Prostate gland (tissue), 2 donors: ENCODE results near the gene ELK3. TPM values are rescaled to one million over a fixed set of nuclear protein-coding genes. Genes with fewer than 3 reads are reported as not detected.

ENCODE experiments used
- DNase-seq: peaks from one replicate; pipeline ENCODE4 v3.0.0-alpha.2; 2019; ENCODE audit warnings: low spot score
- H3K27ac ChIP-seq, 2 donors: fragments of 200-600 bp; sonication (generic); 2 replicates each; pipeline ENCODE4 v1.5.1; 2017 to 2019
- H3K27me3 ChIP-seq: fragments of 200-600 bp; sonication (generic); replicated peaks from 2 replicates; pipeline ENCODE4 v1.5.1; 2019; ENCODE audit not compliant: insufficient read depth
- H3K36me3 ChIP-seq, 2 donors: fragments of 200-600 bp; sonication (generic); 1 replicate in 1 of 2; 2 replicates in 1 of 2; pipeline versions ENCODE4 v1.5.1 to v1.8.1; 2017 to 2019
- H3K4me1 ChIP-seq: fragments of 200-600 bp; sonication (generic); replicated peaks from 2 replicates; pipeline ENCODE4 v1.5.1; 2019
- H3K4me3 ChIP-seq, 2 donors: fragments of 200-600 bp; sonication (generic); 2 replicates each; pipeline ENCODE4 v1.5.1; 2017 to 2019
- H3K9me3 ChIP-seq: fragments of 200-600 bp; sonication (generic); 2 replicates; pipeline ENCODE4 v1.5.1; 2017
- POLR2A ChIP-seq: fragments of 450-650 bp; IDR thresholded peaks from one replicate; pipeline ENCODE4 v1.6.1; 2016; ENCODE audit warnings: antibody characterized with exemption, mild to moderate bottlenecking
- POLR2AphosphoS5 ChIP-seq: sonication (generic); formaldehyde crosslinking; IDR thresholded peaks from one replicate; pipeline ENCODE4 v1.6.1; 2017; ENCODE audit warnings: antibody characterized with exemption
- WGBS: methylation state at CpG from one replicate; pipeline ENCODE4 v1.1.5; 2018; 5-methylcytosine and 5-hydroxymethylcytosine counted together
- intact Hi-C: fragments of 100-400 bp; cut with DNase I; formaldehyde crosslinking; loops from one replicate; pipeline ENCODE4 v1.14.2; 2022
- total RNA-seq, 2 donors: library from RNA; depleted of rRNA; stranded (reverse); fragments of >200 nt; gene quantifications; one replicate each; pipeline ENCODE4 v1.1.0, GENCODE V29; 2016
- TF ChIP-seq, protein P1 (sequence below), 4 experiments: fragments of 200-600 bp in 2 of 4; fragments of 450-650 bp in 2 of 4; sonication (generic) in 2 of 4; IDR thresholded peaks; 1 replicate in 3 of 4; 2 replicates in 1 of 4; pipeline ENCODE4 v1.5.1; 2016 to 2019; ENCODE audit warnings: antibody characterized with exemption in 4 of 4, mild to moderate bottlenecking in 2 of 4, moderate library complexity in 2 of 4

Gene ELK3
- total RNA-seq, 2 donors from 2014 or later = 7.0 to 20.6 TPM

DNA sequence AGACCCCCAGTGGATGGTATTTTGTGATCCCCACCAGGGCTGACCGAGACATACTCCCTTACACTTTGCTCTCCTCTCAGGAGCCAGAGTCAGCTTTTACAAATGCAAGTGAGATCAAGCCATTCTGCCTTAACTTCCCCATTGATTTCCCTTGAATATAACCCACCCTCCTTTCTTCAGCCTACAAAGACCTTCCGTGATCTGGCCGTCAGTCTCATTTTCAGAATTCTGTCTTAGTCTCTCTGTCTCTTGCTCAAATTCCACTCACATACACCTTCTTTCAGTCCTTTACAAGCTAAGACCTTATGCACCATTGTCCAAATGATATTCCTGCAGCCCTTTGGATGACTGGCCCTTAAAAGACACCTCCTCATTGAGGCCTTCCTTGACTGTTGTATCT is 39.0 kb upstream of the ELK3 start:
- Histone ChIP-seq H3K27me3 (no peaks in the 10 kb centered on the region), H3K4me1 (no peaks in the 10 kb centered on the region), H3K4me3 (no peak overlapping the region), H3K9me3 (no peaks in the 10 kb centered on the region), H3K36me3 (no peaks in the 10 kb centered on the region), H3K27ac (no peak overlapping the region)
- 97% methylated on average over 3 of the region's 3 CpGs for WGBS
- no peak for DNase-seq
- TF ChIP-seq POLR2AphosphoS5 (no peak), POLR2A (no peak)
- TF ChIP-seq, protein P1, sequence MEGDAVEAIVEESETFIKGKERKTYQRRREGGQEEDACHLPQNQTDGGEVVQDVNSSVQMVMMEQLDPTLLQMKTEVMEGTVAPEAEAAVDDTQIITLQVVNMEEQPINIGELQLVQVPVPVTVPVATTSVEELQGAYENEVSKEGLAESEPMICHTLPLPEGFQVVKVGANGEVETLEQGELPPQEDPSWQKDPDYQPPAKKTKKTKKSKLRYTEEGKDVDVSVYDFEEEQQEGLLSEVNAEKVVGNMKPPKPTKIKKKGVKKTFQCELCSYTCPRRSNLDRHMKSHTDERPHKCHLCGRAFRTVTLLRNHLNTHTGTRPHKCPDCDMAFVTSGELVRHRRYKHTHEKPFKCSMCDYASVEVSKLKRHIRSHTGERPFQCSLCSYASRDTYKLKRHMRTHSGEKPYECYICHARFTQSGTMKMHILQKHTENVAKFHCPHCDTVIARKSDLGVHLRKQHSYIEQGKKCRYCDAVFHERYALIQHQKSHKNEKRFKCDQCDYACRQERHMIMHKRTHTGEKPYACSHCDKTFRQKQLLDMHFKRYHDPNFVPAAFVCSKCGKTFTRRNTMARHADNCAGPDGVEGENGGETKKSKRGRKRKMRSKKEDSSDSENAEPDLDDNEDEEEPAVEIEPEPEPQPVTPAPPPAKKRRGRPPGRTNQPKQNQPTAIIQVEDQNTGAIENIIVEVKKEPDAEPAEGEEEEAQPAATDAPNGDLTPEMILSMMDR (IDR thresholded peaks at IDR 0.05) = no peak
- intact Hi-C loops = no loop called here

- WGBS = 83% methylated on average over 7 of the region's 7 CpGs
- no peaks in the 10 kb centered on the region for H3K27me3 ChIP-seq
- intact Hi-C loops = no loop called here
- no peaks in the 10 kb centered on the region for H3K36me3 ChIP-seq
- no peak overlapping the region for H3K27ac ChIP-seq
- TF ChIP-seq POLR2AphosphoS5 = no peak
- no peak for TF ChIP-seq POLR2A
- TF ChIP-seq, protein P1 (IDR thresholded peaks at IDR 0.05) = no peak
- H3K4me3 ChIP-seq = no peak overlapping the region
- DNase-seq = no peak
- H3K4me1 ChIP-seq = no peaks in the 10 kb centered on the region
- no peaks in the 10 kb centered on the region for H3K9me3 ChIP-seq
These were observed 38.4 kb upstream of the ELK3 start for GRCh38 chr12:96155781-96156180.

GRCh38 chr12:96156211-96156610 is 38.0 kb upstream of the ELK3 start:
- no peaks in the 10 kb centered on the region for H3K27me3 ChIP-seq
- no peaks in the 10 kb centered on the region for H3K36me3 ChIP-seq
- WGBS = 98% methylated on average over 3 of the region's 3 CpGs
- no peak overlapping the region for H3K27ac ChIP-seq
- intact Hi-C loops = no loop called here
- TF ChIP-seq POLR2A = no peak
- no peak for TF ChIP-seq POLR2AphosphoS5
- no peak for DNase-seq
- H3K9me3 ChIP-seq = no peaks in the 10 kb centered on the region
- no peaks in the 10 kb centered on the region for H3K4me1 ChIP-seq
- H3K4me3 ChIP-seq = no peak overlapping the region

- Histone ChIP-seq H3K4me1 (no peaks in the 10 kb centered on the region), H3K27me3 (no peaks in the 10 kb centered on the region), H3K9me3 (no peaks in the 10 kb centered on the region), H3K36me3 (no peaks in the 10 kb centered on the region), H3K27ac (no peak overlapping the region), H3K4me3 (no peak overlapping the region)
- DNase-seq = no peak
- 70% methylated on average over 3 of the region's 3 CpGs for WGBS
- TF ChIP-seq POLR2A (no peak), POLR2AphosphoS5 (no peak)
- TF ChIP-seq, protein P1 (IDR thresholded peaks at IDR 0.05) = no peak
- intact Hi-C loops = no loop called here
These were observed 36.7 kb upstream of the ELK3 start for GRCh38 chr12:96157427-96157826.

- intact Hi-C loops = no loop called here
- TF ChIP-seq, protein P1 (IDR thresholded peaks at IDR 0.05) = no peak
- TF ChIP-seq POLR2A (no peak), POLR2AphosphoS5 (no peak)
- Histone ChIP-seq H3K27me3 (no peaks in the 10 kb centered on the region), H3K4me3 (no peak overlapping the region), H3K4me1 (no peaks in the 10 kb centered on the region), H3K9me3 (no peaks in the 10 kb centered on the region), H3K27ac (no peak overlapping the region), H3K36me3 (no peaks in the 10 kb centered on the region)
- DNase-seq = no peak
- 61% methylated on average over 14 of the region's 14 CpGs for WGBS
These were observed 29.0 kb upstream of the ELK3 start for GRCh38 chr12:96164951-96165811.
